H9 (cell line): ENCODE data around the gene GINM1. TPM values are rescaled to one million over a fixed set of nuclear protein-coding genes. Genes with fewer than 3 reads are reported as not detected.

Experiments used
- DNase-seq: peaks from one replicate; pipeline ENCODE4 v3.0.0-alpha.2; 2017
- H2AFZ ChIP-seq: one replicate; pipeline ENCODE4 v1.6.1; 2013; ENCODE audit warnings: mild to moderate bottlenecking, low read length, control low read depth, moderate library complexity
- H2AK5ac ChIP-seq: 2 replicates; pipeline ENCODE4 v1.6.1; 2013; ENCODE audit warnings: low read length, control low read depth, mixed read lengths; ENCODE audit not compliant: insufficient read length
- H2BK120ac ChIP-seq: one replicate; pipeline ENCODE4 v1.6.1; 2013; ENCODE audit warnings: low read depth, mild to moderate bottlenecking, low read length, control low read depth, inconsistent platforms; ENCODE audit not compliant: poor library complexity, severe bottlenecking
- H2BK12ac ChIP-seq: 2 replicates; pipeline ENCODE4 v1.6.1; 2013; ENCODE audit warnings: low read length, control low read depth, mixed read lengths, low read depth; ENCODE audit not compliant: insufficient read length
- H2BK15ac ChIP-seq: 2 replicates; pipeline ENCODE4 v1.6.1; 2013; ENCODE audit warnings: low read depth, low read length, control low read depth
- H2BK20ac ChIP-seq: one replicate; pipeline ENCODE4 v1.6.1; 2013; ENCODE audit warnings: low read depth, mild to moderate bottlenecking, low read length, control low read depth, inconsistent platforms; ENCODE audit not compliant: poor library complexity, severe bottlenecking
- H2BK5ac ChIP-seq: 2 replicates; pipeline ENCODE4 v1.6.1; 2013; ENCODE audit warnings: low read length, control low read depth, mixed read lengths; ENCODE audit not compliant: insufficient read length
- H3K14ac ChIP-seq: 2 replicates; pipeline ENCODE4 v1.6.1; 2013; ENCODE audit warnings: low read length, control low read depth; ENCODE audit not compliant: insufficient read depth
- H3K18ac ChIP-seq: 2 replicates; pipeline ENCODE4 v1.6.1; 2013; ENCODE audit warnings: low read depth, mild to moderate bottlenecking, mixed read lengths, low read length, control low read depth; ENCODE audit not compliant: insufficient read length
- H3K23ac ChIP-seq: 2 replicates; pipeline ENCODE4 v1.6.1; 2013; ENCODE audit warnings: low read length, control low read depth, mixed read lengths, low read depth; ENCODE audit not compliant: insufficient read length
- H3K23me2 ChIP-seq: 2 replicates; pipeline ENCODE4 v1.6.1; 2013; ENCODE audit warnings: low read depth, mild to moderate bottlenecking, mixed read lengths, low read length, control low read depth; ENCODE audit not compliant: insufficient read length, poor library complexity, severe bottlenecking
- H3K27ac ChIP-seq: 2 replicates; pipeline ENCODE4 v1.5.1; 2013; ENCODE audit warnings: low read length, control low read depth, mixed read lengths, low read depth; ENCODE audit not compliant: insufficient read length
- H3K27me3 ChIP-seq: 2 replicates; pipeline ENCODE4 v1.6.1; 2013; ENCODE audit warnings: low read length, control low read depth, inconsistent platforms; ENCODE audit not compliant: insufficient read depth
- H3K4ac ChIP-seq: 2 replicates; pipeline ENCODE4 v1.6.1; 2013; ENCODE audit warnings: low read depth, mild to moderate bottlenecking, control low read depth, inconsistent platforms, low read length, moderate library complexity
- H3K4me1 ChIP-seq: 2 replicates; pipeline ENCODE4 v1.6.1; 2013; ENCODE audit warnings: low read length, control low read depth, inconsistent platforms; ENCODE audit not compliant: insufficient read depth
- H3K4me2 ChIP-seq: 2 replicates; pipeline ENCODE4 v1.6.1; 2013; ENCODE audit warnings: low read length, control low read depth, mixed read lengths; ENCODE audit not compliant: insufficient read length, insufficient read depth
- H3K56ac ChIP-seq: 2 replicates; pipeline ENCODE4 v1.6.1; 2013; ENCODE audit warnings: low read depth, mild to moderate bottlenecking, mixed read lengths, low read length, control low read depth; ENCODE audit not compliant: insufficient read length
- H3K79me1 ChIP-seq: 2 replicates; pipeline ENCODE4 v1.6.1; 2013; ENCODE audit warnings: low read depth, mild to moderate bottlenecking, moderate library complexity, low read length, control low read depth, inconsistent platforms; ENCODE audit not compliant: insufficient read depth, poor library complexity, severe bottlenecking
- H3K79me2 ChIP-seq: 2 replicates; pipeline ENCODE4 v1.6.1; 2013; ENCODE audit warnings: low read length, control low read depth, inconsistent platforms; ENCODE audit not compliant: insufficient read depth
- H3K9ac ChIP-seq: 2 replicates; pipeline ENCODE4 v1.6.1; 2013; ENCODE audit warnings: low read length, control low read depth, mixed read lengths; ENCODE audit not compliant: insufficient read length; ENCODE audit errors: extremely low read depth
- H3K9me3 ChIP-seq: one replicate; pipeline ENCODE4 v1.6.1; 2013; ENCODE audit warnings: low read depth, low read length, inconsistent platforms; ENCODE audit not compliant: control insufficient read depth
- H3T11ph ChIP-seq: one replicate; pipeline ENCODE4 v1.6.1; 2013; ENCODE audit warnings: mild to moderate bottlenecking, low read length, control low read depth, inconsistent platforms
- H4K20me1 ChIP-seq: one replicate; pipeline ENCODE4 v1.6.1; 2013; ENCODE audit not compliant: control insufficient read depth, insufficient read length, insufficient read depth
- H4K5ac ChIP-seq: 2 replicates; pipeline ENCODE4 v1.6.1; 2013; ENCODE audit warnings: low read depth, mild to moderate bottlenecking, mixed read lengths, low read length, control low read depth; ENCODE audit not compliant: insufficient read length
- H4K8ac ChIP-seq: replicated peaks from 2 replicates; pipeline ENCODE4 v1.6.1; 2013; ENCODE audit warnings: low read length, control low read depth, mixed read lengths, low read depth; ENCODE audit not compliant: insufficient read length
- H4K91ac ChIP-seq: 2 replicates; pipeline ENCODE4 v1.6.1; 2013; ENCODE audit warnings: low read depth, mild to moderate bottlenecking, moderate library complexity, mixed read lengths, low read length, control low read depth; ENCODE audit not compliant: insufficient read length
- H3K27ac Mint-ChIP-seq, 3 experiments: 2 replicates in 2 of 3; 3 replicates in 1 of 3; pipeline ENCODE4 v1.8.0; 2020 to 2021; ENCODE audit warnings: mixed read lengths in 3 of 3, mild to moderate bottlenecking in 1 of 3, moderate library complexity in 1 of 3
- H3K27me3 Mint-ChIP-seq: 2 replicates; pipeline ENCODE4 v1.8.0; 2021; ENCODE audit warnings: low read depth, mild to moderate bottlenecking, moderate library complexity, mixed read lengths
- H3K36me3 Mint-ChIP-seq, 3 experiments: 2 replicates in 2 of 3; 3 replicates in 1 of 3; pipeline ENCODE4 v1.8.0; 2020 to 2021; ENCODE audit warnings: low read depth in 3 of 3, mixed read lengths in 3 of 3; ENCODE audit not compliant: insufficient read depth in 1 of 3
- H3K4me1 Mint-ChIP-seq, 2 experiments: 2 replicates each; pipeline ENCODE4 v1.8.0; 2020; ENCODE audit warnings: mixed read lengths in 2 of 2
- H3K4me3 Mint-ChIP-seq, 2 experiments: 2 replicates in 1 of 2; 3 replicates in 1 of 2; pipeline ENCODE4 v1.8.0; 2020 to 2021; ENCODE audit warnings: mild to moderate bottlenecking in 2 of 2, mixed read lengths in 2 of 2, moderate library complexity in 1 of 2
- H3K9me3 Mint-ChIP-seq, 2 experiments: 2 replicates in 1 of 2; 3 replicates in 1 of 2; pipeline ENCODE4 v1.8.0; 2020; ENCODE audit warnings: mild to moderate bottlenecking in 2 of 2, mixed read lengths in 2 of 2, moderate library complexity in 1 of 2
- CTCF ChIP-seq: fragments of 200-600 bp; sonication (generic); conservative IDR thresholded peaks from 3 replicates; pipeline ENCODE4 v1.8.0; 2021; ENCODE audit warnings: antibody characterized with exemption, mild to moderate bottlenecking
- WGBS: extraction: QIAGEN DNeasy Blood & Tissue Kit; methylation state at CpG from one replicate; pipeline ENCODE4 v1.1.7; 2013; ENCODE audit warnings: missing lambda C conversion rate, low lambda C conversion rate, mixed read lengths; ENCODE audit not compliant: insufficient read length; ENCODE audit errors: extremely low coverage; 5-methylcytosine and 5-hydroxymethylcytosine counted together
- total RNA-seq: library from RNA; stranded (reverse); gene quantifications from 2 replicates; pipeline ENCODE4 v1.2.1, GENCODE V29; 2021

GINM1 gene
- total RNA-seq, 1 experiment from 2014 or later = 24.5 TPM

GRCh38 chr6:149567945-149568585 is 1.9 kb downstream of the GINM1 start:
- no peak overlapping the region for H3K4me2 ChIP-seq
- peaks cover 11 to 13% of the 10 kb centered on the region in 2 experiments for H3K4me1 Mint-ChIP-seq

More at GRCh38 chr6:149567945-149568585, 1.9 kb downstream of the GINM1 start:
- H3K36me3 Mint-ChIP-seq = peaks cover 0 to 1% (median 0%) of the 10 kb centered on the region in 3 experiments; a peak in 2 of 7 replicates
- Histone ChIP-seq H2BK20ac (no peak overlapping the region), H3K4ac (no peak overlapping the region), H3K23ac (no peak overlapping the region), H3K27ac (no peak overlapping the region), H4K8ac (no peak overlapping the region), H3K79me1 (peaks cover 2% of the 10 kb centered on the region), H2BK15ac (no peak overlapping the region), H3K18ac (no peak overlapping the region), H3K14ac (no peak overlapping the region), H3K79me2 (peaks cover 11% of the 10 kb centered on the region; the same call in 1 of the 2 replicates), H3T11ph (no peak overlapping the region), H2BK5ac (no peak overlapping the region), H3K9me3 (no peaks in the 10 kb centered on the region), H3K23me2 (peaks cover 4% of the 10 kb centered on the region), H2BK120ac (no peak overlapping the region), H4K20me1 (no peaks in the 10 kb centered on the region), H2AFZ (no peak overlapping the region), H3K56ac (no peak overlapping the region), H4K5ac (no peak overlapping the region), H4K91ac (no peak overlapping the region), H3K27me3 (no peaks in the 10 kb centered on the region), H2AK5ac (no peak overlapping the region), H3K4me1 (no peaks in the 10 kb centered on the region), H2BK12ac (no peak overlapping the region), H3K9ac (no peak overlapping the region)
- peak overlapping the region; percentile 31 to 66; a peak in 4 of 5 replicates for H3K4me3 Mint-ChIP-seq
- no CpG with 5 or more reads among the region's 7 CpGs for WGBS
- DNase-seq = no peak
- H3K27ac Mint-ChIP-seq = no peak overlapping the region; a peak in 1 of 7 replicates
- no peak for TF ChIP-seq CTCF
- no peaks in the 10 kb centered on the region for H3K9me3 Mint-ChIP-seq
- H3K27me3 Mint-ChIP-seq = peaks cover 4% of the 10 kb centered on the region
